ENCODE data around the gene FBXO2.

DNA sequence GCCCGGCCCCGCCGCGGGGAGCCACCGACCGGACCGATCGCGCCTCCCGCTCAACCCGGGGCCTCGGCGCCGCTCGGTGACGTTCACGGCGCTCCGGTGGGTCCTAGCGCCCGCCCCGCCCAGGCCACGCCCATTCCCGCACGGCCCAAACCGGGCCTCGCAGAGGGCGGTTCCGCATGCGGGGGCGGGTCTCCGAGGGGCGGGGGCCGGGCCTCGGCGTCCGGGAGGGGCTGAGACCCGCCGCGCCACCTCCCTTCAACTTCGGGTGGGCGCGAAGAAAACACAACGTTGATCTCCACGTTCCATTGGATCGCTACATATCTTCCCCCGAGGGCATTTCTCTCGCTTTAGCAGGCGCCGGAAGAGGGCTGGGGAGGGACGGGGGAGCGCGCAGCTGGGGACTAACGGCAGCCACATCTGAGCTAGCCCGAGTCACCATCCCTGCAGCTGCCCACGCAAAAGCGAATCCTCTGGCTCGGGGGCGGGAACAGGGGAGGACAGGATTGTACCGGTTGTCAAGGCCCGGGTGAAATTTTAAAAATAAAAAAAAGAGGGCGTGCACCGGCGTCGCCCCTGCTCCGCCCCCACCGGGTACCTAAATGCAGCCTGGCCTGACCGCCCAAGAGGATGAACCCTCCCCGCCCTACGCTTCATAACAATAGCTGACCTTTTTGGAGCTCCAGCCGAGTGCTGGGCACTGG lies 27.0 kb upstream of the FBXO2 start, which contains the start of gene MAD2L2:
- TF ChIP-seq, protein P1, sequence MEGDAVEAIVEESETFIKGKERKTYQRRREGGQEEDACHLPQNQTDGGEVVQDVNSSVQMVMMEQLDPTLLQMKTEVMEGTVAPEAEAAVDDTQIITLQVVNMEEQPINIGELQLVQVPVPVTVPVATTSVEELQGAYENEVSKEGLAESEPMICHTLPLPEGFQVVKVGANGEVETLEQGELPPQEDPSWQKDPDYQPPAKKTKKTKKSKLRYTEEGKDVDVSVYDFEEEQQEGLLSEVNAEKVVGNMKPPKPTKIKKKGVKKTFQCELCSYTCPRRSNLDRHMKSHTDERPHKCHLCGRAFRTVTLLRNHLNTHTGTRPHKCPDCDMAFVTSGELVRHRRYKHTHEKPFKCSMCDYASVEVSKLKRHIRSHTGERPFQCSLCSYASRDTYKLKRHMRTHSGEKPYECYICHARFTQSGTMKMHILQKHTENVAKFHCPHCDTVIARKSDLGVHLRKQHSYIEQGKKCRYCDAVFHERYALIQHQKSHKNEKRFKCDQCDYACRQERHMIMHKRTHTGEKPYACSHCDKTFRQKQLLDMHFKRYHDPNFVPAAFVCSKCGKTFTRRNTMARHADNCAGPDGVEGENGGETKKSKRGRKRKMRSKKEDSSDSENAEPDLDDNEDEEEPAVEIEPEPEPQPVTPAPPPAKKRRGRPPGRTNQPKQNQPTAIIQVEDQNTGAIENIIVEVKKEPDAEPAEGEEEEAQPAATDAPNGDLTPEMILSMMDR (IDR thresholded peaks at IDR 0.05 in 2 of 3, conservative IDR thresholded peaks at IDR 0.05 in 1 of 3; ENCODE audit: control insufficient read depth in 2 of 3, extremely low read depth in 1 of 3, insufficient read depth in 1 of 3, low read depth in 3 of 3, low read length in 3 of 3), result no peak
- TF ChIP-seq JUND (IDR thresholded peaks at IDR 0.05; ENCODE audit: low read depth, low read length) (no peak), ZNF384 (IDR thresholded peaks at IDR 0.05; ENCODE audit: borderline replicate concordance, low read depth, low read length) (no peak; the same call in 1 of the 2 replicates), BRCA1 (IDR thresholded peaks at IDR 0.05; ENCODE audit: low read depth, low read length) (no peak), SPI1 (IDR thresholded peaks at IDR 0.05; ENCODE audit: borderline replicate concordance, insufficient read depth, low read depth, low read length) (no peak), CHD4 (IDR thresholded peaks at IDR 0.05) (no peak), BHLHE40 (IDR thresholded peaks at IDR 0.05; ENCODE audit: borderline replicate concordance in 1 of 2, low read depth in 2 of 2, low read length in 1 of 2) (peak in 1 of 2 experiments; percentile 74; a peak in 2 of 4 replicates), TCF12 (IDR thresholded peaks at IDR 0.05; ENCODE audit: low read depth, low read length) (peak; percentile 32; the same call in 1 of the 2 replicates), RFX5 (IDR thresholded peaks at IDR 0.05; ENCODE audit: low read depth, low read length) (no peak), CHD2 (IDR thresholded peaks at IDR 0.05; ENCODE audit: borderline replicate concordance, low read depth, low read length) (peak; percentile 41; the same call in 1 of the 2 replicates), PBX3 (IDR thresholded peaks at IDR 0.05; ENCODE audit: insufficient replicate concordance, low read depth, low read length) (no peak), POLR2A (IDR thresholded peaks at IDR 0.05; ENCODE audit: low read depth, low read length) (peak; percentile 88), SP1 (IDR thresholded peaks at IDR 0.05; ENCODE audit: low read depth, low read length) (peak; percentile 93)
- TF ChIP-seq, protein P2, sequence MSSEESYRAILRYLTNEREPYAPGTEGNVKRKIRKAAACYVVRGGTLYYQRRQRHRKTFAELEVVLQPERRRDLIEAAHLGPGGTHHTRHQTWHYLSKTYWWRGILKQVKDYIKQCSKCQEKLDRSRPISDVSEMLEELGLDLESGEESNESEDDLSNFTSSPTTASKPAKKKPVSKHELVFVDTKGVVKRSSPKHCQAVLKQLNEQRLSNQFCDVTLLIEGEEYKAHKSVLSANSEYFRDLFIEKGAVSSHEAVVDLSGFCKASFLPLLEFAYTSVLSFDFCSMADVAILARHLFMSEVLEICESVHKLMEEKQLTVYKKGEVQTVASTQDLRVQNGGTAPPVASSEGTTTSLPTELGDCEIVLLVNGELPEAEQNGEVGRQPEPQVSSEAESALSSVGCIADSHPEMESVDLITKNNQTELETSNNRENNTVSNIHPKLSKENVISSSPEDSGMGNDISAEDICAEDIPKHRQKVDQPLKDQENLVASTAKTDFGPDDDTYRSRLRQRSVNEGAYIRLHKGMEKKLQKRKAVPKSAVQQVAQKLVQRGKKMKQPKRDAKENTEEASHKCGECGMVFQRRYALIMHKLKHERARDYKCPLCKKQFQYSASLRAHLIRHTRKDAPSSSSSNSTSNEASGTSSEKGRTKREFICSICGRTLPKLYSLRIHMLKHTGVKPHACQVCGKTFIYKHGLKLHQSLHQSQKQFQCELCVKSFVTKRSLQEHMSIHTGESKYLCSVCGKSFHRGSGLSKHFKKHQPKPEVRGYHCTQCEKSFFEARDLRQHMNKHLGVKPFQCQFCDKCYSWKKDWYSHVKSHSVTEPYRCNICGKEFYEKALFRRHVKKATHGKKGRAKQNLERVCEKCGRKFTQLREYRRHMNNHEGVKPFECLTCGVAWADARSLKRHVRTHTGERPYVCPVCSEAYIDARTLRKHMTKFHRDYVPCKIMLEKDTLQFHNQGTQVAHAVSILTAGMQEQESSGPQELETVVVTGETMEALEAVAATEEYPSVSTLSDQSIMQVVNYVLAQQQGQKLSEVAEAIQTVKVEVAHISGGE (CRISPR knock-in tag; IDR thresholded peaks at IDR 0.05), result no peak

All from GM12878 (cell line).